HG03280 (cell line): ENCODE data around the gene ABCG1.

ENCODE experiments used
- ATAC-seq: cut with Tn5 transposase; IDR thresholded peaks from one replicate; pipeline ENCODE4 v1.9.1; 2021; ENCODE audit warnings: mild to moderate bottlenecking, moderate library complexity; ENCODE audit not compliant: unreplicated experiment

Gene ABCG1

DNA sequence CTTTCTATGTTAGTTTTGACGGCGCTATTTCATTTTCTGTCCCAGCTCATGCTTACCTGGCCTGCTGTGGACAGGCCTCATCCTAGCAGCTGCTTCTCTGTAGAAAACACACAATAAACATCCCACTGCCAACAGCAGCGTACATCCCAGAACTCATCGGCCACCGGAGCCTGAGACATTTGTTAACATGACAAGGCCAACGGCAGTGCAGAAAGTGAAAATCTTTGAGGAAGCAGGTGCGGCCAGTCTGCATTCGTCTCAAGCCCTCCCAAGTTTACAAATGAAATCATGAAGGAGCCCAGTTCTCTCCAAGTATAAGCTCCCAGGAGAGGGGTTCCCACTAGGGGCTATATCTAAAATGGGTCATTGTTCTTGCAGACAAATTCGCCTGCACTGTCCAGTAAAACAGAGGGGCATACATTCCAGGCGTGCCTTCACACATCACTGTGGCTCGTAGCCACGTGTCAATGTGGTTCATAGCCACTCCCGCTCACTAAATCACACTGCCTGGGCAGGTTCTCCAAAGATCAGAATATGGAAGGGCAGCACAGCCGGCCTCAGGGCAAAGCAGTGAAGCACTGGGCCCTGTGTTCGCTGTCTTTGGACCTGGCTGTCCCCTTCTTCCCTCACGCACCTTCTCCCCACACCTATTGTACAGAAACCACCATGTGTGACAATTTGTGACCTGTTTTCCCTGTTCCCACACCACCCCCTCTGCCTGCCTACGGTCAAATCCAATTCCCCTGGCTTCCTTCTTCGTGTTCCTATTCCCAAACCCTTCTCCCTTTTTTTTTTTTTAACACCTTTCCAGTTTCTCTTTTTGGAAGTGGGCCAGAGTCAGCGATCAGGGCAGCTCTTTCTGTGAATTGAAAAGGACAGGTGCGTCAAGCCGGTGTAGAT is 27.0 kb upstream of the ABCG1 start:
- no peak for ATAC-seq

DNA sequence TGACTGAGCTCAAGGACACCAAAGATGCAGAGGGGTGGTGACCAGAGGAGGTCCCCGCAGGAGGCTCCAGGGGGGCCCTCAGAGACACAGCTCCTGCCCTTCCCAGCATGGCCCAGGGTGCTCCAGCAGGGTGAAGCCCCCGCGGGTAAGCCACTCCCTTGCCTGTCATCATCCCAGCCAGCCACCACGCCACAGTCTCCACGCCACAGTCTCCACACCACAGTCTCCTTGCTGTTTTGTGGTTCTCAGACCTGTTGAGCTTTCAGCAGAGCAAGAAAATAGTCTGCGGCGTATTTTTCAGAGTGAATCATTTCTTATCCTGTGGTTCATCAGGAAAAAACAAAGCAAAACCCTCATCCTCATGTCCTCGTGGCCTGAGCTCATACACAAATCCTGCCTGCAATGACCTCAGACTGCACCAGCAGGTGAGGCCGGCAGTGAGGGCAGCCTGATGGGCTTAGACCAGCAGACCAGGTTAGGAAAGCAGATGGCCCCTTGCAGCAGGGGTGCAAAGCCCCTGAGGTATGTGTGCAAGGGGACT is 25.7 kb upstream of the ABCG1 start:
- no peak for ATAC-seq

DNA sequence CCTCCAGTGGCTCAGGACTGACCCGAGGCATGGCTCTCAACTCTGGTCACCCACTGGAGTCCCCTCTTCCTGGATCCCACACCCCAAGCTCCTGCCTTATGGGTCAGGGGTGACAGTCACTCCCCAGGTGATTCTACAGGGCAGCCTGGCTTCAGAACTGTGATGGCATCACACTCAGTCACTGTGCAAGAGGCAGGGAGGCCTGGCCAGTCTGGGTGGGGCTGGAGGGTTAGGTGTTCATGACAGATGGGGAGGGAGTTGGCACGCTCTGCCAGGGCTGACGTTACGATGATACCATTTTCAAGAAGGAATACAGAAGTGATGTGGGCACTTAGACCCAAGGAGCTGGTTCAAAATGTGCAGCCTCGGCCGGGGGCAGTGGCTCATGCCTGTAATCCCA is 25.2 kb upstream of the ABCG1 start:
- ATAC-seq = no peak

DNA sequence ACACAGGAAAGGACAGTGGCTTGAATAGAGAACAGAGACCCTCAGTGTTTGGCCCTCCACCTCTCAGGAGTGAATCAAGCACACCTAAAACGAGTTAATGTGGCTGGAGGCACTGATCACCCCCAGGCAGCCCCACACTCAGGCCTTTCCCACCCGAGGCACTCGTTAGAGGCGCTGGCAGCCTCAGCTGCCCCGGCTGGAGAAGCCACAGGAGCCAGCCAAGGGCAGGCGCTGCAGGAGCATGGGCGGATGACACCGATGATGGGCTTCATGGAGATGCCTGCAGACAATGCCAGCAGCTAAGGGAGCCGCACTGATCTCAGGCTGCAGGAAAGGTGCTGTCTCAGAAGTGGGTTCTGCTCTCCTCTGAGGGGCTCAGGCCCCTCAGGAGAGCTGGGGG is 24.1 kb upstream of the ABCG1 start:
- ATAC-seq = no peak

DNA sequence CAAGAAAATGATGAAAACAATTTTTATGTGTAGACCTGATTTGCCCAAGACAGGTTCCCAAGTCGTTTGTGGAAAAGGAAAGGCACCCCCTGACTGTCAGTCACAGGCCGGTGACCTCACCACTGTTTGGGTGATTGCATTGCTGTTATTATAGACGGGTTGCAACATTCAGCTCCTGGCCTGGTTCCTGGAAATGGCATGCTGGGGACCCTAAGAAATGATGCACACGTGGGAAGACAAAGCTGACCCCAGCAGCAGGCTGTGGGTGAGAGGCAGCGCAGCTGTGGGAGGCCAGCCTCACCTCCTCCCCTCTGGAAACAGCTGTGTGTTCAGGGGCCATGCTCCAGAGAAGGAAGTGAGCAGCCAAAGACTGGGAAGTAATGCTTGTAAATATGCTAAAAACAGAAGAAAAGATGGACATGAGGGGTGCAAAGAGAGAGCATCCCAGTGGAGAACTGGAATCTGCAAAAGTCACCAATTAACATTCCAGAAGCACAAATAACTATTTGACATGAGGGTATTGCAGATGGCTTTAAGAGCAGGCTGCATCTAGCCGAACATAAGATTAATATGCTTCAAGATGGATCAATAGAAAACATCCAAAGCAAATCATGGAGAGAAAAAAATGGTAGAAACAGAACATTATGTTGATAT is 23.4 kb upstream of the ABCG1 start:
- ATAC-seq = no peak

DNA sequence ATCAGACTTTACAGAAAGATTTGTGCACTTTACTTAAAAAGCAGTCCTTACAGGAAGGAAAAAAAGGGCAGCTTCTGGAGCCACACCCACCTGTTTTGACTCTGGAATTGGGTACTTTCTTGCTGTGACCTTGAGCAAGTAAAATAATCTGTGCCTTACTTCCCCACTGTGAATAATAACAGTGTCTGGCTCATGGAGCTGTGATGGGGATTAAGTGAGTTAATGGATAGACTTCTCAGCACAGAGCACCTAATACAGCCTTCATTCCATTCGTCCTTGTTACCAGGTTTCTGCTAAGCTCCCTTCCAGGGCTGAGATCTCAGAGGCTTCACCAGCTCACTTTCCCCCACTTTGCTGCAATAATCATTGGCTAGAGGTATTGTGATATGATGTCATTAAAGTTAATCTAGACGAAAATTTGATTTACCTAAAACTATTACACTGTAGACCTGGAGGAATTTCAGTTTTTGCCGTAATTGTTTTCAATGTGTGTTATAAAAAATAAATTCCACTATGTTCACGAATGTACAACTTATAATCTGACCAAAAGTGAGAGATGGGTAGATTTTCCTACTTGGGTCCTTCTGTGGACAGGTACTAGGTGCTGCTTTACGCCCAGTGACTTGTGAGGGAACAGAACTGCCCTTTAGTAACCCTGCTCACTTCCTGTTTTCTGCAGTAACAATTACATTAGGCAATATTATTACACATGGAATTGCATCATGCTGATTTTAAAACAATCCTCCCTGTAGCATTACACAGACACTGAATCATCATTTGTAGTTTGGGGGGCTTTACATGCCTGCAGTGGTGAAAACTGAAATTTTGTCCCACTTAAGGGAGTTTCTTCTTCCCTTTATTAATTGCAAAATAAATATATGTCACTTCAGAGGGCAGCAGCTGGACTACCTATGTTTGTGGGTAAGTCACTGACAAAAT is 19.7 kb upstream of the ABCG1 start:
- ATAC-seq = no peak

DNA sequence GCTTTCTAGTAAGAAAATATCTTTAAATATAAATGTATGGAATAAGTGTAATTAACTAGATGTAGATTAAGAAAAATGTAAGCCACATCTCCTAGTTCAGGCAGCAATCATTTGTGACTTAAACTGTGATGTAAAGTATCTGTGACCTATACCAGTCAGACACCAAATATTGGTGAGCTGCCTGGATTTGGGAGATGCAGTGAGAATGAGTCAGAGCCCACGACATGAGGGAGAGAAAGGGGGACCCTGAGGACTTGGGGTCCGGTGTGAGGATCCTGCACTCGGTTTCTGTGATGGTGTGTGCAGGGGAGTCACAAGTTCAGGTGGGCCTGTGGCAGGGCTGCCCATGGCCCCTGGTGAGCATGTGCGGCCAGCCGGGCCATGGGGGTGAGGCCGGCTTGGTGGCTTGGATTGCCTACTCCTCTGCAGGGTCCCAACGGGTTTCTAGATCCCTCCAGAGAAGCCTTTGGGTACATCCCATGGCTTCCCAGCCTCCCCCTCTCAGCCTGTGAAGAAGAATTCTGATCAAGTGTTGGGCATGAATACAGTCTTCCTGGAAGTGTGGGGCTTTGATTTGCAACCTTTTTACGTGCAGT is 19.0 kb upstream of the ABCG1 start:
- no peak for ATAC-seq

DNA sequence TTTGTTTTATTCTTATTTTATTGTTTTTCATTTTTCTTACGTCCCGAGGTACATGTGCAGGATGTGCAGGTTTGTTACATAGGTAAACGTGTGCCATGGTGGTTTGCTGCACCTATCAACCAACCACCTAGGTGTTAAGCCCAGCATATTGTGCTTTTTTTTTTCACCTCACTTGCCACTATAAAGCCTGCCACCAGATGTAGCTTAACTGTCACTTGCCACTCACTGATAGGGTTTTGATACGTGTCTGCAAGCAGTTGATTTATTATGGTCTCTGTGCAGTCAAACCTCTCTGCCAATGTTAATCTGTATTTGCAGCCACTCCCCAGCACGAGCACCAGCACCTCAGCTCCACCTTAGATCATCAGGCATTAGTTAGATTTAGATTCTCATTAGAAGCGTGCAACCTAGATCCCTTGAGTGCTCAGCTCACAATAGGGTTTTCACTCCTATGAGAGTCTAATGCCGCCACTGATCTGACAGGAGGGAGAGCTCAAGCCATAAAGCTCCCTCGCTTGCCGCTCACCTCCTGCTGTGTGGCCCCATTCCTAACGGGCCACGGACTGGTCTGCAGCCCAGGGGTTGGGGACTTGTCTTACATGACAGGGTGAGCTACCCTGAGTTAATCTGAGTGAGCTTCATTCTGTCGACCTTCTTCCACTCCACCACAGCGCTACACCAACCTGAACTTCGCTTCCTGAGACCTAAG is 17.9 kb upstream of the ABCG1 start:
- no peak for ATAC-seq

DNA sequence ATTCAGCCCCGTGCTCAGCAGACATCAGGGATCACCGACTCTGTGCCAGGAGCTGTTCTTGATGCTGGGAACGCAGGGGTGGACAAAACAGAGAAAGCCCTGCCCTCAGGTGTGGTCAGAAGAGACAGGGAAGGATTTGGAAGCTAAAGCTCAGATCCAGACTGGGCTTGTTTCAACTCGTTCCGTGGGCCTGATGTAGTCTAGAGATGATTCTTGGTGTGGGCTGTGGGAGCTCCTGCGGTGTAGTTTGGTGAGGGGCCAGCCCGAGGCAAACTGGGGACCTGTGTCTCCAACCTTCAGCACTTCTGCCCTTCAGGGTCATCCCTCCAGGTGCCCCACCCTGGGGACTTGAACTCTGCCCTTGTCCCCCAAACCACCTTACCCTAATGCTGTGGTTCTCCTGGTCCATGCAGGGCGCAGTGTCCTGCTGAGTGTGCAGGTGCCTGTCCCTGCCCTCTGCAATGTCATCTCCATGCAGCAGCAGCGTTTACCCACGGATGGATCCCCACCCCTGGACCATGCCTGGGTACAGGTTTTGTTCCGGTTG is 17.3 kb upstream of the ABCG1 start:
- no peak for ATAC-seq

DNA sequence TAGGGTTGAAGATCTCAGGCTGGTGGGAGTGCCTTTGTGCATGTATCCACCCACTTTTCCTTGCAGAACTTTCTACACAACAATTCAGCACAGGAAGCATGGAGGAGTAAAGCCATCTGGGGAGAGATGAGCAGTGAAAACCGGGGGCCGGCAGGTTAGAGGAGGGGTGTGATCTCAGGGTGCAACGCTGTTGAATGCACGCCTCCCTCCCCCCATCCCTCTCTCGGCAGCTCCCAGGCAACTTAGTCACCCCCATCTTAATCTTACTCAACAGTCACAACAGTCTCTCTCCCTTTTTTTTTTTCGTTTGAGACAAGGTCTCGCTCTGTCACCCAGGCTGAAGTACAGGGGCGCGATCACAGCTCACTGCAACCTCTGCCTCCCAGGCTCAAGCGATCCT is 16.6 kb upstream of the ABCG1 start:
- ATAC-seq = no peak

DNA sequence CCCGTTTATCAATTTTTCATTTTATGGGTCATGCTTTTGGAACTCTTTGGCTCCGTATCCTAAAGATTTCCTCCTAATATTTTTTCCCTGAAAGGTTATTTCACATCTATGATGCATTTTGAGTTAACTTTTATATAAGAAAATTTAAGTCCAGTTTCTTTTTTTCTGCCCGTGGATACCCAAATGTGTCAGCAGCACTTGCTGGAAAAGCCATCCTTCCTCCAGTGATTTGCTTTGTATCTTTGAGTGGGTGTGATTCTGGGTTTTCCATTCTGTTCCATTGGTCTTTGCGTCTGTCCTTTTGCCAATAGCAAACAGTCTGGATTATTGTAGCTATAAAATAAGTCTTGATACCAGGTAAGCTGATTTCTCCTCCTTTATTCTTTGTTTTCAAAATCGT is 15.6 kb upstream of the ABCG1 start:
- no peak for ATAC-seq

DNA sequence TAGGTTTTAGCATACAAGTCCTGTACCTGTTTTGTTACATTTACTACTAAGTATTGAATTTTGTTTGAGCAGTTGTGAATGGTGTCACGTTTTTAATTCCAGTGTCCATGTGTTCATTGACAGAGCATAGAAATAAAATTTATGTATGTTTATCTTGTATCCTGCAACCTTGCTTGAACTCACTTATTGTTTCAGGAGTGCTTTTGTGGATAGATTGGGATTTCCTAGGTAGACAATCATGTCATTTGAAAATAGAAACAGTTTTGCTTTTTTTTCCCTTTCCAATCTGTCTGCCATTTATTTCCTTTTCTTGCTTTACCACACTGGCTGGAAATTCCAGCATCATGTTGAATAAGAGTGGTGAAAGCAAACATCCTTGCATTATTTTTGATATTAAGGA is 15.0 kb upstream of the ABCG1 start:
- no peak for ATAC-seq

DNA sequence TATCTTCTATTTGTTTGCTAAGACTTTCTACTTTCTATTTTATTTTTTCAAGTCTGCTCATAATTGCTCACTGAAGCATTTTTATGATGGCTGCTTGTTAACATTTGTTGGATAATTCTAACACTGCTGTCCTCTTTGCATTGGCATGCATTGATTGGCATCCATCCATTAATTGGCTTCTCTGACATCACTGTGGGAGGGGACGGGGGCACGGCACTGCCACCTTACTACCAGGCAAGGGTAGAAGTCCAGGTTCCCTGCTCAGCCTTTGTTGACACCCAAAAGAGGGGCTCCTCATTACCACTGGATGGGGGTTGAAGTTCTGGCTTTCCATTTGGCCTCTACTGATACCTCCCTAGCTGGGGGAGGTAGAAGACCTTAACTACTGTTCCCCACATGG is 11.5 kb upstream of the ABCG1 start:
- no peak for ATAC-seq

DNA sequence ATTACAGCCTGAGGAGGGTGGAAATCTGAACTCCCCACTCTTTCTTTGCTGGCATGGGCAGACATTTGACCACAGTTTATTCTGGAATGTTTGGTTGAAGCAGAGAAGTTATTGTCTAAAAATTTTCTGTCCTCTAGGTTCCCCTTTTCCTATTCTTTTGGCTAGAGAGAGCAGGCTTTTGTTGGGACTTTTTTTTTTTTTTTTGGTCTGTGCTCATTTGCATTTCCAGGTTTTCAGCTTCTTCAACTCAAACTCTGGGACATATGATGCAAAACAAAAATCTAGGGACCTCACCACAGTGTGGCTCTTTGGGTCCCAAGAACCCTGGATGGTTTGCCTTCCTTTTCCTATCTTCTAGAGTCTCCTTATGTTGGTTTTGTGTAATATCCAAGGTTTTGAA is 10.9 kb upstream of the ABCG1 start:
- ATAC-seq = no peak

DNA sequence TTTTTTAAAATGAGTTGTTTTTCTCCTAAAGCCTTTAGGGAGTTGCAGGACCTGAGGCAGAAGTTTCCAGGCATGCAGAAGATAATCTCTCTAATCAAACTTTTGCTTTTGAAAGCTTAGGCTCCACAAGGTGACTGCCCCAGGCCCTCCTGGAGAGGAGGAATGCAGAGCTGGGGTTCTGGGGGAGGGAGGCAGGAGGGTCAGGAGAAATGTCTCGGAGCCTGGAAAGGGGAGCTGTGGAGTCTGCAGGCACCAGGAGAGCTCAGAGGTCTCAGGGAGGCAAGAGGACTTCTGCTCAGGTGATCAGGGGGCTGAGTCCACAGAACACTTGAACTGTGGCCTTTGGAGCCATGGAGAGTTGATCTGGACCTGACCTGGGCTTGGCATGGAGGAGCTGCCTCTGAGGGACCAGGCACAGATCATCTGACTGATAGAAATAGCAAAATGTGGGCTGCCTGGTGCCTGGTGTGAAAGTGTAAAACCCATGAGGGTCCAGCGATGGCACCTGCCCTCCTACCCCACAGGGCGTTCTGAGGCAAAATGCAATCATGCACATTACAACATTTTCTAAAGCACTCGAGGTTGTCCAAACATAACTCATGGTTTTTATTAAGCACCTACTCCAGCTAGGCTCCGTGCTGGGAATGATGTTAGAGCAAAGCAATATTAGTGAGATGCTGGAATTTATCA is 10.0 kb upstream of the ABCG1 start:
- ATAC-seq = no peak

DNA sequence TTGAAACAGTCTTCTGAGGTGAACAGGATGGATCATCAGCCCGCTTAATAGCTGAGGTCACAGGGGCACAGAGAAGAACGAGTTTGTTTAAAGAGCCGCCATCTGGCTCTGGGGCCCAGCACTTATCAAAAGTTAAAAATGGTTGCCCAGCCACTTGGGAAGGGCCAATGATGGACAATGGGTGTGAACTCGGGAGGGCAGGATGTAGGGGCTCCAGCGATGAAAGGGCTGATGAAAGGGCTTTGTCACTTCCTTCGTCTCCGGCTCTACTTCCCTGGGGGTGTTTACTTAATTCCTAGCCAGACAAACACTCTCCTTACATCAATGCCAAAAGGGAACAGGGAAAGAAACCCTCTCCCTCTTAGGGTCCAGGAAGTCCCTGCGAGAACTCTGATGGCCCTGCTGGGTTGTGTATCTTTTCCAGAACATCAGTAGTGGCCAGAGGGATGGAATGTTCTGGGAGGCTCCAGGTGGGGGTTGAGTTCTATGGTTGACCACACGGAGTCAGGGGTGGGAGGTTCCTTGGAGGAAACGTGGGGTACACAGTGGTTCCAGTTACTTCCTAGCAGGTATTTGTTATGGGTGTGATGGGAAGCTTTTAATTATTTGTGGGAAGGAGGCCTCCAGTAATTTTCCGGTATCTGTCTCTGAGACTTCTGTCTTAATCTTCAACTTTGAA is 9.0 kb upstream of the ABCG1 start:
- no peak for ATAC-seq

DNA sequence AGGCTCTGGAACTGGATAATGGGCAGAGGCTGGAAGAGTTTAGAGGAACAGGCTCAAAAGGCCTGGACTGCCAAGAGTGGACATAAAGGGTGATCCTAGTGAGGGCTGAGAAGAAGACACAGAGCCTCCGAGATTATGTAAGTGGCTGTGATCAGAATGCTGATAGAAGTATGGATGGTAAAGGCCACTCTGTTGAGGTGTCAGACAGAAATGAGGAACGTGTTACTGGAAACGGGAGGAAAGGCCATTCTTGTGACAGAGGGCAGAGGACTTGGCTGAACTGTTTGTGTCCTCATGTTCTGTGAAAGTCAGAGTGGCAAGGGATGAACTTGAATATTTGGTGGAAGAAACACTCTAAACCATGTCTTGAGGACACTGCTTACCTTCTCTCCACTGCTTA is 6.7 kb upstream of the ABCG1 start:
- no peak for ATAC-seq

DNA sequence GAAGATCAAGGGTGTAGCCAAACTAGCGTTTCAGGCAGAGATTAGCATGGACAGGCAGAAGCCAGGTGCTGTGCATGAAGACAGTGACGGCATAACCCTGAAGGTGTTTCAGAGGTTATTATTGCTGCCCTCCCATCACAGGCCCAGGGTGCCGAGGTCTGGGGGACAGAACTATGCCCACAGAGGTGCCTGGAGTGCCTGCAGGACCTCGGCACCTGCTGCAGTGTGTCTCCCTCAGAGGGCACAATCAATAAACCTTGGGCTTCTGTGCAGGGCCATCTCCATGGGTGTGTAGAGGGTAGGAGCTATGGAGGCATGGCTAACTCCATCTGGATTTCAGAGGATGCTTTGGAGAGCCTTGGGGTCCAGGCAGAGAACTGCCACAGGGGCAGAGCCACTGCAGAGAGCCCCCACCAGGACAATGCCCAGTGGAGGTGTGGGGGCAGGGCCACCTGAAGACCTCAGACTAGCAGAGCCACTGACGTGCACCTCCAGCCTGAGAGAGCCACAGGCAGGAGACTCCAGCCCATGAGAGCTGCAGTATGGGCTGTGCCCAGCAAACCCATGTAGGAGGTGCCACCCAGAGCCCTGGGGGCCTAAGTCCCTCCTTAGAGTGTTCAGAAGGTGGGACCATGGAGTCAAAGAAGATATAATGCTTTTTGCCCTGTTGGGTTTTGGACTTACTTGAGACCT is 5.7 kb upstream of the ABCG1 start:
- no peak for ATAC-seq
